ENCODE data around the gene CFTR. TPM values are rescaled to one million over a fixed set of nuclear protein-coding genes. Genes with fewer than 3 reads are reported as not detected.
"Not testable (repeated sequence)": the region's sequence is repeated elsewhere in the genome, so short reads cannot be mapped to it uniquely, and the experiment has no call there.

The CFTR gene
- total RNA-seq, 1 experiment from 2014 or later = 0.72 TPM

GRCh38 chr7:117706210-117706609, 226.4 kb downstream of the CFTR start (continued):
- TF ChIP-seq IRF2 (CRISPR knock-in tag; IDR thresholded peaks at IDR 0.05; ENCODE audit: borderline replicate concordance, low read depth) (no peak), ZNF219 (CRISPR knock-in tag; IDR thresholded peaks at IDR 0.05; ENCODE audit: borderline replicate concordance) (no peak)

DNA sequence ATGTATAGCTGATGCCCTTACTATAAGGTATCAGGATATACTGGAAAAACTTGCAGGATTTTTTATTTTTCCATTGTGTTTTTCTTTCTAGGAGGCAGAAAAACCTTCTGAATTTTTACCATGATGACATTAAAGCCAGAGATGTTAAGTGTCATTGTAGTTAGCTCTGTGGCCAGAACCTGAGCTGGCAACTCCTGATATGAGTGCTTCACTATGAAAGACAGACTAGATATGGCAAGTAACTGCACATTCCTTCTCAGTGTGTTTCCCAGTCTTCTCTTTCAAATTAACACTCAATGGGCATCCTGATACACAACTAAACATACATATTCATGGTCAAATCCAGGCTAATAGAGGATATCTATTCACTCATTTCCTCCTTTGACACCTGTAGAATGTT, 227.3 kb downstream of the CFTR start:
- TF ChIP-seq FOXP1 (CRISPR knock-in tag; IDR thresholded peaks at IDR 0.05; ENCODE audit: borderline replicate concordance) (no peak), MXD4 (CRISPR knock-in tag; IDR thresholded peaks at IDR 0.05; ENCODE audit: borderline replicate concordance) (no peak), ZNF512 (CRISPR knock-in tag; IDR thresholded peaks at IDR 0.05; ENCODE audit: borderline replicate concordance) (no peak), ZNF423 (CRISPR knock-in tag; IDR thresholded peaks at IDR 0.05) (no peak), ZSCAN18 (CRISPR knock-in tag; IDR thresholded peaks at IDR 0.05) (no peak), TCF7 (CRISPR knock-in tag; IDR thresholded peaks at IDR 0.05; ENCODE audit: low read depth) (no peak), ESRRA (CRISPR knock-in tag; IDR thresholded peaks at IDR 0.05; ENCODE audit: borderline replicate concordance) (no peak), ZNF281 (CRISPR knock-in tag; IDR thresholded peaks at IDR 0.05) (no peak), NR3C1 (CRISPR knock-in tag; conservative IDR thresholded peaks at IDR 0.05; ENCODE audit: low read depth) (no peak), TEAD4 (CRISPR knock-in tag; IDR thresholded peaks at IDR 0.05) (no peak), FOXP4 (CRISPR knock-in tag; IDR thresholded peaks at IDR 0.05) (no peak)
- TF ChIP-seq, protein P1, sequence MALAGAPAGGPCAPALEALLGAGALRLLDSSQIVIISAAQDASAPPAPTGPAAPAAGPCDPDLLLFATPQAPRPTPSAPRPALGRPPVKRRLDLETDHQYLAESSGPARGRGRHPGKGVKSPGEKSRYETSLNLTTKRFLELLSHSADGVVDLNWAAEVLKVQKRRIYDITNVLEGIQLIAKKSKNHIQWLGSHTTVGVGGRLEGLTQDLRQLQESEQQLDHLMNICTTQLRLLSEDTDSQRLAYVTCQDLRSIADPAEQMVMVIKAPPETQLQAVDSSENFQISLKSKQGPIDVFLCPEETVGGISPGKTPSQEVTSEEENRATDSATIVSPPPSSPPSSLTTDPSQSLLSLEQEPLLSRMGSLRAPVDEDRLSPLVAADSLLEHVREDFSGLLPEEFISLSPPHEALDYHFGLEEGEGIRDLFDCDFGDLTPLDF (CRISPR knock-in tag; IDR thresholded peaks at IDR 0.05) = no peak
- TF ChIP-seq, protein P2, sequence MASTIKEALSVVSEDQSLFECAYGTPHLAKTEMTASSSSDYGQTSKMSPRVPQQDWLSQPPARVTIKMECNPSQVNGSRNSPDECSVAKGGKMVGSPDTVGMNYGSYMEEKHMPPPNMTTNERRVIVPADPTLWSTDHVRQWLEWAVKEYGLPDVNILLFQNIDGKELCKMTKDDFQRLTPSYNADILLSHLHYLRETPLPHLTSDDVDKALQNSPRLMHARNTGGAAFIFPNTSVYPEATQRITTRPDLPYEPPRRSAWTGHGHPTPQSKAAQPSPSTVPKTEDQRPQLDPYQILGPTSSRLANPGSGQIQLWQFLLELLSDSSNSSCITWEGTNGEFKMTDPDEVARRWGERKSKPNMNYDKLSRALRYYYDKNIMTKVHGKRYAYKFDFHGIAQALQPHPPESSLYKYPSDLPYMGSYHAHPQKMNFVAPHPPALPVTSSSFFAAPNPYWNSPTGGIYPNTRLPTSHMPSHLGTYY (CRISPR knock-in tag; IDR thresholded peaks at IDR 0.05) = no peak
- TF ChIP-seq, protein P3, sequence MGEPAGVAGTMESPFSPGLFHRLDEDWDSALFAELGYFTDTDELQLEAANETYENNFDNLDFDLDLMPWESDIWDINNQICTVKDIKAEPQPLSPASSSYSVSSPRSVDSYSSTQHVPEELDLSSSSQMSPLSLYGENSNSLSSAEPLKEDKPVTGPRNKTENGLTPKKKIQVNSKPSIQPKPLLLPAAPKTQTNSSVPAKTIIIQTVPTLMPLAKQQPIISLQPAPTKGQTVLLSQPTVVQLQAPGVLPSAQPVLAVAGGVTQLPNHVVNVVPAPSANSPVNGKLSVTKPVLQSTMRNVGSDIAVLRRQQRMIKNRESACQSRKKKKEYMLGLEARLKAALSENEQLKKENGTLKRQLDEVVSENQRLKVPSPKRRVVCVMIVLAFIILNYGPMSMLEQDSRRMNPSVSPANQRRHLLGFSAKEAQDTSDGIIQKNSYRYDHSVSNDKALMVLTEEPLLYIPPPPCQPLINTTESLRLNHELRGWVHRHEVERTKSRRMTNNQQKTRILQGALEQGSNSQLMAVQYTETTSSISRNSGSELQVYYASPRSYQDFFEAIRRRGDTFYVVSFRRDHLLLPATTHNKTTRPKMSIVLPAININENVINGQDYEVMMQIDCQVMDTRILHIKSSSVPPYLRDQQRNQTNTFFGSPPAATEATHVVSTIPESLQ (CRISPR knock-in tag; IDR thresholded peaks at IDR 0.05) = no peak
- TF ChIP-seq, protein P4, sequence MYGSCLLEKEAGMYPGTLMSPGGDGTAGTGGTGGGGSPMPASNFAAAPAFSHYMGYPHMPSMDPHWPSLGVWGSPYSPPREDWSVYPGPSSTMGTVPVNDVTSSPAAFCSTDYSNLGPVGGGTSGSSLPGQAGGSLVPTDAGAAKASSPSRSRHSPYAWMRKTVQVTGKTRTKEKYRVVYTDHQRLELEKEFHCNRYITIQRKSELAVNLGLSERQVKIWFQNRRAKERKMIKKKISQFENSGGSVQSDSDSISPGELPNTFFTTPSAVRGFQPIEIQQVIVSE (CRISPR knock-in tag; IDR thresholded peaks at IDR 0.05; ENCODE audit: borderline replicate concordance) = no peak
- POLR2A ChIA-PET = no interaction called here
- Mint-ChIP-seq H3K27ac (no peak overlapping the region), H3K4me1 (peaks cover 15% of the 10 kb centered on the region), H3K4me3 (no peak overlapping the region), H3K27me3 (ENCODE audit: low read depth) (no peaks in the 10 kb centered on the region), H3K36me3 (peaks cover 9% of the 10 kb centered on the region), H3K9me3 (peaks cover 10% of the 10 kb centered on the region)
- no peak for DNase-seq (ENCODE audit: low spot score)
- no peak for ATAC-seq
- CTCF ChIA-PET = no interaction called here

GRCh38 chr7:117708173-117708572, 228.3 kb downstream of the CFTR start:
- H3K9me3 Mint-ChIP-seq; H3K27ac Mint-ChIP-seq; POLR2A ChIA-PET; H3K27me3 Mint-ChIP-seq (ENCODE audit: low read depth); DNase-seq (ENCODE audit: low spot score); H3K4me3 Mint-ChIP-seq; CTCF ChIA-PET; ATAC-seq: not testable (repeated sequence)
- H3K4me1 Mint-ChIP-seq = peaks cover 12% of the 10 kb centered on the region
- H3K36me3 Mint-ChIP-seq = peaks cover 15% of the 10 kb centered on the region
